K562 (cell line): ENCODE results near the gene CD46. TPM values are rescaled to one million over a fixed set of nuclear protein-coding genes. Genes with fewer than 3 reads are reported as not detected.
A peak's percentile ranks its signal among the peaks of the same experiment; 100 is the strongest.

Experiments used
- EWSR1 ChIP-seq: fragments of 450-650 bp; IDR thresholded peaks from 2 replicates; pipeline ENCODE4 v1.6.1; 2018; ENCODE audit warnings: borderline replicate concordance, mild to moderate bottlenecking, low read depth, moderate library complexity; ENCODE audit not compliant: partially characterized antibody
- GABPA ChIP-seq: fragments of 200-800 bp; sonication (Bioruptor generic); conservative IDR thresholded peaks from 2 replicates; pipeline ENCODE4 v1.6.1; 2016; ENCODE audit warnings: low read depth, missing genetic modification characterization, missing compliant biosample characterization
- GATAD2A ChIP-seq: fragments of 450-650 bp; IDR thresholded peaks from 2 replicates; pipeline ENCODE4 v1.6.1; 2017
- HMGXB4 ChIP-seq: sonication (generic); formaldehyde crosslinking; IDR thresholded peaks from 2 replicates; pipeline ENCODE4 v1.8.1; 2023; ENCODE audit warnings: mild to moderate bottlenecking, missing genetic modification reagents
- KDM2B ChIP-seq: fragments of 250-450 bp; sonication (Bioruptor Pico); IDR thresholded peaks from 2 replicates; pipeline ENCODE4 v1.8.0; 2021; ENCODE audit warnings: mild to moderate bottlenecking, moderate library complexity
- KLF13 ChIP-seq: fragments of 450-650 bp; IDR thresholded peaks from 2 replicates; pipeline ENCODE4 v1.6.1; 2016; ENCODE audit warnings: missing genetic modification characterization, low read depth, mild to moderate bottlenecking, missing compliant biosample characterization, moderate library complexity, borderline replicate concordance
- MAZ ChIP-seq, 2 experiments: fragments of 450-650 bp in 1 of 2; sonication (generic) in 1 of 2; formaldehyde crosslinking; IDR thresholded peaks in 1 of 2; conservative IDR thresholded peaks in 1 of 2; 2 replicates each; pipeline versions ENCODE4 v1.4.0 to v1.5.0; 2020; ENCODE audit warnings: mild to moderate bottlenecking in 1 of 2, missing genetic modification reagents in 1 of 2
- MEF2A ChIP-seq: IDR thresholded peaks from 2 replicates; pipeline ENCODE4 v1.6.1; 2011; ENCODE audit warnings: low read depth, mild to moderate bottlenecking, low read length, moderate library complexity; ENCODE audit not compliant: control insufficient read depth
- OTX1 ChIP-seq: fragments of 450-650 bp; formaldehyde crosslinking; IDR thresholded peaks from 2 replicates; pipeline ENCODE4 v1.4.0; 2022; ENCODE audit warnings: mild to moderate bottlenecking
- PHF20 ChIP-seq: fragments of 450-650 bp; IDR thresholded peaks from 2 replicates; pipeline ENCODE4 v1.6.1; 2018; ENCODE audit not compliant: partially characterized antibody
- POLR2AphosphoS2 ChIP-seq: IDR thresholded peaks from 2 replicates; pipeline ENCODE4 v1.6.1; 2012; ENCODE audit warnings: low read length, improper control_type of control experiment
- YY1 ChIP-seq, 3 experiments: IDR thresholded peaks; 2 replicates each; pipeline ENCODE4 v1.6.1; 2011; ENCODE audit warnings: low read length in 2 of 3, mild to moderate bottlenecking in 2 of 3, moderate library complexity in 2 of 3, borderline replicate concordance in 1 of 3, control low read depth in 1 of 3, low read depth in 1 of 3; ENCODE audit not compliant: insufficient read depth in 3 of 3, insufficient replicate concordance in 2 of 3, control insufficient read depth in 1 of 3, insufficient read length in 1 of 3; ENCODE audit errors: extremely low read depth in 1 of 3
- ZBTB7A ChIP-seq: IDR thresholded peaks from 2 replicates; pipeline ENCODE4 v1.6.1; 2011; ENCODE audit warnings: low read depth, mild to moderate bottlenecking, low read length, moderate library complexity, borderline replicate concordance; ENCODE audit not compliant: control insufficient read depth
- ZKSCAN1 ChIP-seq: fragments of 150-350 bp; IDR thresholded peaks from 2 replicates; pipeline ENCODE4 v1.6.1; 2016; ENCODE audit warnings: low read depth, low read length
- ZNF133 ChIP-seq: fragments of 250-450 bp; sonication (Bioruptor Pico); IDR thresholded peaks from 2 replicates; pipeline ENCODE4 v1.4.0; 2020; ENCODE audit warnings: mild to moderate bottlenecking
- polyA plus RNA-seq, 8 experiments: library from polyadenylated mRNA; depleted of rRNA in 4 of 8; stranded (reverse) in 5 of 8; unstranded in 3 of 8; fragments of >200 nt; fragmentation: Nextera tagmentation in 2 of 8; fragmentation: Illumina TruSeq in 1 of 8; extraction: Ambion mirVana in 2 of 8; extraction: Trizol in 1 of 8; gene quantifications; 2 replicates each; pipeline versions ENCODE4 v1.2.1 to v1.2.3, GENCODE V29; 2011 to 2014; ENCODE audit warnings: inconsistent platforms in 1 of 8, missing spikeins in 1 of 8
- total RNA-seq, 7 experiments: library from RNA; depleted of rRNA in 6 of 7; stranded (reverse); fragments of >200 nt in 6 of 7; fragmentation: Illumina TruSeq in 2 of 7; extraction: Trizol in 2 of 7; gene quantifications; 2 replicates each; pipeline versions ENCODE4 v1.2.1 to v1.2.3, GENCODE V29; 2011 to 2021; ENCODE audit warnings: low replicate concordance in 1 of 7
- TF ChIP-seq, protein P1 (sequence below): sonication (generic); formaldehyde crosslinking; IDR thresholded peaks from 2 replicates; pipeline ENCODE4 v1.8.0; 2022; ENCODE audit warnings: mild to moderate bottlenecking, missing genetic modification reagents
- TF ChIP-seq, protein P2 (sequence below): fragments of 450-650 bp; formaldehyde crosslinking; IDR thresholded peaks from 2 replicates; pipeline ENCODE4 v1.4.0; 2022; ENCODE audit warnings: missing genetic modification characterization
- TF ChIP-seq, protein P3 (sequence below): fragments of 450-650 bp; IDR thresholded peaks from 2 replicates; pipeline ENCODE4 v1.6.1; 2016; ENCODE audit warnings: antibody characterized with exemption
- TF ChIP-seq, protein P4 (sequence below): sonication (generic); IDR thresholded peaks from 2 replicates; pipeline ENCODE4 v1.6.1; 2016

CD46 gene
- total and polyA plus RNA-seq, 9 of the 15 experiments (the other 6 are each of a cell fraction or from before 2014, with no cell fraction given) = 87.9 to 374 (median 156) TPM

DNA sequence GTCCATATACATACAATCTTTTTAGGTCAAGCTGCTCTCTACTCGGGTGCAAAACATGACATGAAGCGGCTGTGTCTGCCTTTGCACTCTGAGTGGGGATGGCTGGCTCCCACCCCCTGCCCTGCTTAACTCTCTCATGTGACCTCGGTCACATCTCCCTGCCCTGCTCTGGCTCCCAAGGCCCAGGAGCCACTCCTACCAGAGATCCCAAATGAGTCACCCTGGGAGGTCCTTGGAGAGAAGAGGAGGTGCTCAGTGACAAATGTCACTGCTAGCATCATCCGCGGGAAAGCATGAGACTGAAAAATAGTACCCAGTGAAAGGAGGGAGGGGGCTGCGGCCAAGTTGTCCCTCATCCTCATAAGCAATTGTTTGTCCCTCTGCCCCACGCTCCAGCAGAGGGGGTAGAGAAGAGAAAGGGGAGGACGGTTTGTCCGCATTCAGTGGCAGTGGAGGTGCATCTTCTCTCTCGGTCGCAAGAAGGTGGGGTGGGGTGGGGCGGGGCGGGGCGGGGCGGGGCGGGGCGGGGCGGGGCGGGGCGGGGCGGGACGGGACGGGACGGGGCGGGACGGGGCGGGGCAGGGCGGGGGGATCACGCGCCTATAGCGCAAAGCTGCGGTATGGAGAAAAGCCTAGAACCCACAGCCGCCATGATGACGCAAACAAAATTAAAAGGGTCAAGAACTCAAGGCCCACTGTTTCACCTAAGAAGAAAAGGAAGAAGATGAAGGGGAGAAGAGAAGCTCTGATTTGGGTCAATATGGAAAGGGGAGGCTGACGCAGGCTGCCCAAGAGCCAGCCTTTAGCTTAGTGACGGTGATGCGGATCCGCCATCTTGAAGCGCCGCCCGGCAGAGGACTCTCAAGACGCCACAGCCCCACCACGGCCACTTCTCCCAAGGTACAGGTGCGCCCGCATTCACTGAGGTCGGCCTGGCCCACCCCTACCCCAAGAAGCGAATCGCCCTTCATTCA, 66.2 kb downstream of the CD46 start (continued):
- TF ChIP-seq, protein P1, sequence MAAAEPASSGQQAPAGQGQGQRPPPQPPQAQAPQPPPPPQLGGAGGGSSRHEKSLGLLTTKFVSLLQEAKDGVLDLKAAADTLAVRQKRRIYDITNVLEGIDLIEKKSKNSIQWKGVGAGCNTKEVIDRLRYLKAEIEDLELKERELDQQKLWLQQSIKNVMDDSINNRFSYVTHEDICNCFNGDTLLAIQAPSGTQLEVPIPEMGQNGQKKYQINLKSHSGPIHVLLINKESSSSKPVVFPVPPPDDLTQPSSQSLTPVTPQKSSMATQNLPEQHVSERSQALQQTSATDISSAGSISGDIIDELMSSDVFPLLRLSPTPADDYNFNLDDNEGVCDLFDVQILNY (CRISPR knock-in tag) = no peak
- TF ChIP-seq ZBTB7A = no peak
- TF ChIP-seq GABPA (tag) = no peak
- no peak for TF ChIP-seq PHF20
- TF ChIP-seq MAZ (CRISPR knock-in tag; conservative IDR thresholded peaks at IDR 0.05 in 1 of 2, IDR thresholded peaks at IDR 0.05 in 1 of 2) = peak; percentile 43 to 66; a peak in 3 of 4 replicates
- TF ChIP-seq OTX1 (CRISPR knock-in tag) = 0 out of 2 replicates have a peak, but pooled peaks have one; percentile 69
- TF ChIP-seq, protein P2, sequence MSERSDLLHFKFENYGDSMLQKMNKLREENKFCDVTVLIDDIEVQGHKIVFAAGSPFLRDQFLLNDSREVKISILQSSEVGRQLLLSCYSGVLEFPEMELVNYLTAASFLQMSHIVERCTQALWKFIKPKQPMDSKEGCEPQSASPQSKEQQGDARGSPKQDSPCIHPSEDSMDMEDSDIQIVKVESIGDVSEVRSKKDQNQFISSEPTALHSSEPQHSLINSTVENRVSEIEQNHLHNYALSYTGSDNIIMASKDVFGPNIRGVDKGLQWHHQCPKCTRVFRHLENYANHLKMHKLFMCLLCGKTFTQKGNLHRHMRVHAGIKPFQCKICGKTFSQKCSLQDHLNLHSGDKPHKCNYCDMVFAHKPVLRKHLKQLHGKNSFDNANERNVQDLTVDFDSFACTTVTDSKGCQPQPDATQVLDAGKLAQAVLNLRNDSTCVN = peak; percentile 53; the same call in 1 of the 2 replicates
- no peak for TF ChIP-seq HMGXB4
- peak; percentile 14 to 72 (median 49) for TF ChIP-seq YY1 (IDR thresholded peaks at IDR 0.05; ENCODE audit: borderline replicate concordance in 1 of 3, control insufficient read depth in 1 of 3, extremely low read depth in 1 of 3, insufficient read depth in 3 of 3, insufficient read length in 1 of 3, insufficient replicate concordance in 2 of 3, low read depth in 1 of 3, low read length in 2 of 3)
- peak; percentile 38; the same call in 1 of the 2 replicates for TF ChIP-seq KLF13 (tag)
- no peak for TF ChIP-seq EWSR1
- TF ChIP-seq MEF2A = no peak
- TF ChIP-seq GATAD2A = no peak
- no peak for TF ChIP-seq ZKSCAN1
- 0 out of 2 replicates have a peak, but pooled peaks have one; percentile 22 for TF ChIP-seq ZNF133 (CRISPR knock-in tag)
- TF ChIP-seq, protein P3, sequence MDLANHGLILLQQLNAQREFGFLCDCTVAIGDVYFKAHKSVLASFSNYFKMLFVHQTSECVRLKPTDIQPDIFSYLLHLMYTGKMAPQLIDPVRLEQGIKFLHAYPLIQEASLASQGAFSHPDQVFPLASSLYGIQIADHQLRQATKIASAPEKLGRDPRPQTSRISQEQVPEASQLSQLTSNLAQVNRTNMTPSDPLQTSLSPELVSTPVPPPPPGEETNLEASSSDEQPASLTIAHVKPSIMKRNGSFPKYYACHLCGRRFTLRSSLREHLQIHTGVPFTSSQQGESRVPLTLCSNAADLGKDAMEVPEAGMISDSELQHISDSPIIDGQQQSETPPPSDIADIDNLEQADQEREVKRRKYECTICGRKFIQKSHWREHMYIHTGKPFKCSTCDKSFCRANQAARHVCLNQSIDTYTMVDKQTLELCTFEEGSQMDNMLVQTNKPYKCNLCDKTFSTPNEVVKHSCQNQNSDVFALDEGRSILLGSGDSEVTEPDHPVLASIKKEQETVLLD = no peak
- TF ChIP-seq, protein P4, sequence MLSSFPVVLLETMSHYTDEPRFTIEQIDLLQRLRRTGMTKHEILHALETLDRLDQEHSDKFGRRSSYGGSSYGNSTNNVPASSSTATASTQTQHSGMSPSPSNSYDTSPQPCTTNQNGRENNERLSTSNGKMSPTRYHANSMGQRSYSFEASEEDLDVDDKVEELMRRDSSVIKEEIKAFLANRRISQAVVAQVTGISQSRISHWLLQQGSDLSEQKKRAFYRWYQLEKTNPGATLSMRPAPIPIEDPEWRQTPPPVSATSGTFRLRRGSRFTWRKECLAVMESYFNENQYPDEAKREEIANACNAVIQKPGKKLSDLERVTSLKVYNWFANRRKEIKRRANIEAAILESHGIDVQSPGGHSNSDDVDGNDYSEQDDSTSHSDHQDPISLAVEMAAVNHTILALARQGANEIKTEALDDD = no peak
- TF ChIP-seq KDM2B (CRISPR knock-in tag) = no peak
- TF ChIP-seq POLR2AphosphoS2 = no peak
